ENCODE results near the gene PYCR2. TPM values are rescaled to one million over a fixed set of nuclear protein-coding genes. Genes with fewer than 3 reads are reported as not detected.

Gene PYCR2
- total and polyA plus RNA-seq, 10 of the 15 experiments (the other 5 are each of a cell fraction or from before 2014, with no cell fraction given), result 1.7 to 81.8 (median 54.9) TPM

- TF ChIP-seq E2F8 (IDR thresholded peaks at IDR 0.05; ENCODE audit: low read depth, partially characterized antibody), result no peak
- TF ChIP-seq SUPT20H (IDR thresholded peaks at IDR 0.05; ENCODE audit: borderline replicate concordance, control insufficient read depth, low read depth, low read length), result no peak
- no peak for TF ChIP-seq RB1 (IDR thresholded peaks at IDR 0.05; ENCODE audit: borderline replicate concordance)
- no peak for TF ChIP-seq SPI1 (IDR thresholded peaks at IDR 0.05; ENCODE audit: borderline replicate concordance, insufficient read depth, low read depth, low read length)
- no peak for TF ChIP-seq TARDBP (IDR thresholded peaks at IDR 0.05; ENCODE audit: borderline replicate concordance)
Observed at GRCh38 chr1:225963735-225964530, 39.9 kb upstream of the PYCR2 start (continued).

GRCh38 chr1:225962440-225962975 is 38.5 kb upstream of the PYCR2 start:
- WGBS (ENCODE audit: insufficient coverage, insufficient replicate concordance, low lambda C conversion rate, missing lambda C conversion rate), result 27% methylated on average over 21 of the region's 21 CpGs
- ChIA-PET POLR2A (no interaction called here), CTCF (interaction anchor here (0.6 to 6.1 kb wide), 19 partner anchors 8 to 648 kb away, joined by 3 to 55 read pairs (median 4); no protein-coding TSS in a partner anchor), SMC1A (ENCODE audit: uncharacterized antibody, unreplicated experiment) (interaction anchor here (0.6 to 2.1 kb wide), 12 partner anchors 10 to 236 kb away, joined by 3 to 7 read pairs (median 4); no protein-coding TSS in a partner anchor), RAD21 (ENCODE audit: unreplicated experiment) (interaction anchor here (1.0 to 2.1 kb wide), 2 partner anchors 25 to 102 kb away, joined by 3 to 4 read pairs; no protein-coding TSS in a partner anchor)
- no peaks in the 10 kb centered on the region for H3K9me3 ChIP-seq (replicated peaks; ENCODE audit: control insufficient read depth, insufficient read depth, low read length)
- H3K4me1 ChIP-seq (ENCODE audit: control insufficient read depth, insufficient read depth, low read length), result no peaks in the 10 kb centered on the region
- H3K4me2 ChIP-seq (ENCODE audit: control insufficient read depth, insufficient read depth), result no peak overlapping the region
- intact Hi-C loops (cut with micrococcal nuclease; ENCODE audit: unreplicated experiment), result loop anchor here (1.0 kb wide), 1 partner anchor 159 kb away; no protein-coding TSS in a partner anchor
- no peak overlapping the region for H3K27ac ChIP-seq (ENCODE audit: control insufficient read depth, insufficient read depth)
- peak; percentile 67 to 85 (median 75) for TF ChIP-seq CTCF (IDR thresholded peaks at IDR 0.05 in 2 of 3, conservative IDR thresholded peaks at IDR 0.05 in 1 of 3; ENCODE audit: control insufficient read depth in 2 of 3, extremely low read depth in 1 of 3, insufficient read depth in 1 of 3, low read depth in 3 of 3, low read length in 3 of 3)
- TF ChIP-seq KDM1A (IDR thresholded peaks at IDR 0.05; ENCODE audit: borderline replicate concordance), result no peak
- peak; percentile 60 for TF ChIP-seq RAD21 (IDR thresholded peaks at IDR 0.05; ENCODE audit: insufficient read depth, low read depth, low read length)
- peak; percentile 62 for TF ChIP-seq SMC3 (IDR thresholded peaks at IDR 0.05; ENCODE audit: borderline replicate concordance, low read length)
- DNase-seq (ENCODE audit: low read depth, low spot score), result no peak
- no peaks in the 10 kb centered on the region; a peak in 1 of 4 replicates for H3K27me3 ChIP-seq (replicated peaks in 1 of 2; ENCODE audit: control insufficient read depth in 2 of 2, insufficient read depth in 2 of 2, low read length in 1 of 2)
- H3K9ac ChIP-seq (ENCODE audit: control insufficient read depth, insufficient read depth, low read length), result no peak overlapping the region
- no peaks in the 10 kb centered on the region for H3K36me3 ChIP-seq (ENCODE audit: control insufficient read depth in 2 of 2, insufficient read depth in 2 of 2, low read length in 1 of 2)
- in situ Hi-C loops (cut with MboI), result no loop called here
- no peaks in the 10 kb centered on the region for H3K79me2 ChIP-seq (ENCODE audit: control insufficient read depth, insufficient read depth, low read length)
- FAIRE-seq, result peak; percentile 47
- ATAC-seq, result peak; percentile 99
- H3K4me3 ChIP-seq, result no peak overlapping the region
- no peaks in the 10 kb centered on the region for H4K20me1 ChIP-seq (ENCODE audit: control insufficient read depth, insufficient read depth)
- BruUV-seq (replicated peaks), result no TSS peak
- H2AFZ ChIP-seq (ENCODE audit: control insufficient read depth, low read depth, low read length), result no peak overlapping the region; the same call in 1 of the 2 replicates
